Colonic mucosa (tissue), 4 donors: ENCODE data around the gene EMX2. TPM values are rescaled to one million over a fixed set of nuclear protein-coding genes. Genes with fewer than 3 reads are reported as not detected.

Source experiments
- DNase-seq: peaks from one replicate; pipeline ENCODE4 v3.0.0-alpha.2; 2020
- H3K27ac ChIP-seq: fragments of 200-600 bp; one replicate; pipeline ENCODE4 v1.8.0; 2021
- H3K27me3 ChIP-seq: fragments of 200-600 bp; one replicate; pipeline ENCODE4 v1.8.0; 2021
- H3K36me3 ChIP-seq: fragments of 200-600 bp; one replicate; pipeline ENCODE4 v1.8.0; 2021
- H3K4me1 ChIP-seq: fragments of 200-600 bp; one replicate; pipeline ENCODE4 v1.8.0; 2021; ENCODE audit warnings: mild to moderate bottlenecking
- H3K4me3 ChIP-seq: fragments of 200-600 bp; one replicate; pipeline ENCODE4 v1.8.0; 2021
- H3K9ac ChIP-seq, 2 donors: one replicate each; pipeline ENCODE4 v1.7.0; 2013; ENCODE audit warnings: control low read depth in 2 of 2, low read depth in 2 of 2, low read length in 2 of 2
- H3K9me3 ChIP-seq: fragments of 200-600 bp; one replicate; pipeline ENCODE4 v1.8.0; 2021
- CTCF ChIP-seq: fragments of 200-600 bp; IDR thresholded peaks from one replicate; pipeline ENCODE4 v1.8.0; 2022; ENCODE audit warnings: antibody characterized with exemption, mild to moderate bottlenecking
- intact Hi-C: fragments of 100-400 bp; cut with DNase I; formaldehyde crosslinking; loops from one replicate; pipeline ENCODE4 v1.14.1; 2022
- total RNA-seq, 2 donors: library from RNA; stranded (reverse); fragmentation: NEBNext Ultra II Directional in 1 of 2; extraction: Animal tissue kit (Norgen Biotek cat#: 25700) in 1 of 2; gene quantifications; one replicate each; pipeline ENCODE4 v1.2.1, GENCODE V29; 2021
- donor health status: healthy.
- donor health status: DM: no; HTN: no; CAD: no.
- donor health status: DM: no; HTN: no; CAD: no.

Gene EMX2
- not detected for total RNA-seq

- H3K27me3 ChIP-seq, result peaks cover 96% of the 10 kb centered on the region
- H3K4me3 ChIP-seq, result no peak within 1 kb of the TSS
- no peak for TF ChIP-seq CTCF
- intact Hi-C loops, result no loop called here
- no peaks in the 10 kb centered on the region for H3K9me3 ChIP-seq
- no peak for DNase-seq
- no peak within 1 kb of the TSS for H3K27ac ChIP-seq
- H3K36me3 ChIP-seq, result no peaks in the 10 kb centered on the region
- H3K9ac ChIP-seq, result peak within 1 kb of the TSS in 1 of 2 donors; percentile 24
- H3K4me1 ChIP-seq, result peaks cover 20% of the 10 kb centered on the region
Measured at GRCh38 chr10:117542706-117543224, at the start of gene EMX2. EMX2 (plus strand) TSS chr10:117542746; CDS start chr10:117543268, 522 bp downstream.

DNA sequence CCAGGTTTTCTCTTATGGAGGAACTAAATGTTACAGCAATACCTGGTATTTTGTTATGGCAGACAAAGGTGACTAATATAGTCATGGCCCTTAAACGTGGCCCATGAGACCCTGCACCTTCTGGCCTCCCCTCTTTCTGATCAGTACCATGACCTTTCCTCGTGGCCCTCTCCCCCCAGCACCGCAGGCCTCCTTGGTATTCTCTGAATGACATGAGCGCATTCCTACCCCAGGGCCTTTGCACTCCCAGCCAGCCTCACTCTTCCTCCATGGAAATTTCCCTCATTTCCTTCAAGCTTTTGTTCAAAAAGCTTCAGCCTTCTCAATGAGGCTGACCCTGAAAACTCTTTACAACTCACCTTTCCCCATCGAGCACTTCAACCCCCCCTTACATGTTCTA, 46.5 kb upstream of the EMX2 start:
- no peaks in the 10 kb centered on the region for H3K36me3 ChIP-seq
- no peak overlapping the region for H3K9ac ChIP-seq
- TF ChIP-seq CTCF, result no peak
- intact Hi-C loops, result loop anchor here (2.0 to 10.0 kb wide), 3 partner anchors 745 to 1049 kb away; no protein-coding TSS in a partner anchor
- no peak overlapping the region for H3K27ac ChIP-seq
- H3K27me3 ChIP-seq, result no peaks in the 10 kb centered on the region
- H3K9me3 ChIP-seq, result no peaks in the 10 kb centered on the region
- no peaks in the 10 kb centered on the region for H3K4me1 ChIP-seq
- DNase-seq, result no peak
- H3K4me3 ChIP-seq, result no peak overlapping the region

GRCh38 chr10:117496616-117497028, 45.9 kb upstream of the EMX2 start:
- Histone ChIP-seq H3K9me3 (no peaks in the 10 kb centered on the region), H3K36me3 (no peaks in the 10 kb centered on the region), H3K9ac (no peak overlapping the region), H3K4me1 (no peaks in the 10 kb centered on the region), H3K27ac (no peak overlapping the region), H3K27me3 (no peaks in the 10 kb centered on the region), H3K4me3 (no peak overlapping the region)
- intact Hi-C loops, result loop anchor here (2.0 to 10.0 kb wide), 3 partner anchors 744 to 1048 kb away; no protein-coding TSS in a partner anchor
- peak; percentile 79 for DNase-seq
- peak; percentile 97 for TF ChIP-seq CTCF

GRCh38 chr10:117497736-117498135, 44.8 kb upstream of the EMX2 start:
- H3K9me3 ChIP-seq, result no peaks in the 10 kb centered on the region
- no peak overlapping the region for H3K4me3 ChIP-seq
- H3K9ac ChIP-seq, result no peak overlapping the region
- no peaks in the 10 kb centered on the region for H3K27me3 ChIP-seq
- no peak overlapping the region for H3K27ac ChIP-seq
- TF ChIP-seq CTCF, result no peak
- no peaks in the 10 kb centered on the region for H3K4me1 ChIP-seq
- DNase-seq, result no peak
- no peaks in the 10 kb centered on the region for H3K36me3 ChIP-seq
- intact Hi-C loops, result loop anchor here (2.0 to 10.0 kb wide), 3 partner anchors 743 to 1047 kb away; no protein-coding TSS in a partner anchor

- Histone ChIP-seq H3K27ac (no peak overlapping the region), H3K27me3 (no peaks in the 10 kb centered on the region), H3K9ac (no peak overlapping the region), H3K36me3 (no peaks in the 10 kb centered on the region), H3K4me1 (no peaks in the 10 kb centered on the region), H3K9me3 (no peaks in the 10 kb centered on the region), H3K4me3 (no peak overlapping the region)
- intact Hi-C loops, result loop anchor here (10.0 kb wide), 2 partner anchors 925 to 1045 kb away; no protein-coding TSS in a partner anchor
- DNase-seq, result no peak
- TF ChIP-seq CTCF, result no peak
Measured at GRCh38 chr10:117499248-117500105, 43.1 kb upstream of the EMX2 start.
